Thoracic aorta (tissue), 2 donors: Measurements from ENCODE around the gene ZDHHC22. TPM values are rescaled to one million over a fixed set of nuclear protein-coding genes. Genes with fewer than 3 reads are reported as not detected.

Experiments used
- ATAC-seq: fragments of 150-250 bp; one replicate; pipeline ENCODE4 v1.8.0; 2017; ENCODE audit warnings: low read depth; ENCODE audit not compliant: insufficient number of reproducible peaks, low FRiP score
- DNase-seq: peaks from one replicate; pipeline ENCODE4 v3.0.0-alpha.2; 2020; ENCODE audit warnings: low spot score
- H3K27ac ChIP-seq, 2 donors: fragments of 200-600 bp; sonication (generic); 1 replicate in 1 of 2; 2 replicates in 1 of 2; pipeline ENCODE4 v1.5.1; 2016; ENCODE audit warnings: mild to moderate bottlenecking in 2 of 2, moderate library complexity in 2 of 2
- H3K27me3 ChIP-seq: fragments of 200-600 bp; sonication (generic); replicated peaks from 2 replicates; pipeline ENCODE4 v1.6.0; 2016; ENCODE audit warnings: mild to moderate bottlenecking; ENCODE audit not compliant: insufficient read depth
- H3K36me3 ChIP-seq: fragments of 200-600 bp; sonication (generic); one replicate; pipeline ENCODE4 v1.5.1; 2016
- H3K4me1 ChIP-seq, 2 donors: fragments of 200-600 bp; sonication (generic); 1 replicate in 1 of 2; 2 replicates in 1 of 2; pipeline versions ENCODE4 v1.5.1 to v1.6.0; 2016; ENCODE audit warnings: low read depth in 2 of 2, mild to moderate bottlenecking in 1 of 2; ENCODE audit not compliant: control insufficient read depth in 1 of 2
- H3K4me3 ChIP-seq: fragments of 200-600 bp; sonication (generic); 2 replicates; pipeline ENCODE4 v1.5.1; 2016; ENCODE audit warnings: mild to moderate bottlenecking
- H3K9me3 ChIP-seq: fragments of 200-600 bp; sonication (generic); 2 replicates; pipeline ENCODE4 v1.5.1; 2016
- CTCF ChIP-seq: fragments of 200-600 bp; sonication (generic); IDR thresholded peaks from one replicate; pipeline ENCODE4 v1.5.1; 2019; ENCODE audit warnings: antibody characterized with exemption
- total RNA-seq, 2 donors: library from RNA; depleted of rRNA; stranded (reverse); fragments of >200 nt; gene quantifications; one replicate each; pipeline versions ENCODE4 v1.1.0 to v1.2.3, GENCODE V29; 2016

The ZDHHC22 gene
- total RNA-seq, 2 donors from 2014 or later: not detected

GRCh38 chr14:77087631-77088030 lies 54.0 kb downstream of the ZDHHC22 start:
- Histone ChIP-seq H3K36me3 (no peaks in the 10 kb centered on the region), H3K4me1 (no peaks in the 10 kb centered on the region), H3K27me3 (no peaks in the 10 kb centered on the region), H3K9me3 (peaks cover 13% of the 10 kb centered on the region), H3K27ac (no peak overlapping the region), H3K4me3 (no peak overlapping the region)
- ATAC-seq (no peak), DNase-seq (no peak)
- no peak for TF ChIP-seq CTCF

GRCh38 chr14:77086951-77087350 lies 54.6 kb downstream of the ZDHHC22 start:
- H3K27ac ChIP-seq: no peak overlapping the region
- H3K36me3 ChIP-seq: no peaks in the 10 kb centered on the region
- H3K27me3 ChIP-seq: no peaks in the 10 kb centered on the region
- ATAC-seq: no peak
- no peaks in the 10 kb centered on the region for H3K4me1 ChIP-seq
- H3K9me3 ChIP-seq: peaks cover 11% of the 10 kb centered on the region
- TF ChIP-seq CTCF: no peak
- no peak for DNase-seq
- no peak overlapping the region for H3K4me3 ChIP-seq

- H3K4me1 ChIP-seq: no peaks in the 10 kb centered on the region
- ATAC-seq: no peak
- H3K27ac ChIP-seq: no peak overlapping the region
- H3K27me3 ChIP-seq: no peaks in the 10 kb centered on the region
- peaks cover 3% of the 10 kb centered on the region for H3K9me3 ChIP-seq
- H3K4me3 ChIP-seq: no peak overlapping the region
- no peaks in the 10 kb centered on the region for H3K36me3 ChIP-seq
- no peak for DNase-seq
- TF ChIP-seq CTCF: no peak
These were observed 55.4 kb downstream of the ZDHHC22 start for GRCh38 chr14:77086017-77086727.

- no peak overlapping the region for H3K4me3 ChIP-seq
- H3K9me3 ChIP-seq: no peaks in the 10 kb centered on the region
- TF ChIP-seq CTCF: no peak
- H3K4me1 ChIP-seq: no peaks in the 10 kb centered on the region
- H3K27ac ChIP-seq: no peak overlapping the region
- ATAC-seq: no peak
- H3K36me3 ChIP-seq: no peaks in the 10 kb centered on the region
- DNase-seq: no peak
- H3K27me3 ChIP-seq: no peaks in the 10 kb centered on the region
These were observed 56.1 kb downstream of the ZDHHC22 start for GRCh38 chr14:77085538-77085937.

GRCh38 chr14:77084985-77085384 lies 56.6 kb downstream of the ZDHHC22 start:
- Histone ChIP-seq H3K36me3 (no peaks in the 10 kb centered on the region), H3K9me3 (peaks cover 3% of the 10 kb centered on the region), H3K27ac (no peak overlapping the region), H3K4me3 (no peak overlapping the region), H3K27me3 (no peaks in the 10 kb centered on the region), H3K4me1 (no peaks in the 10 kb centered on the region)
- ATAC-seq (no peak), DNase-seq (no peak)
- TF ChIP-seq CTCF: no peak
